ENCODE measurements around the gene H1-8.

The H1-8 gene

DNA sequence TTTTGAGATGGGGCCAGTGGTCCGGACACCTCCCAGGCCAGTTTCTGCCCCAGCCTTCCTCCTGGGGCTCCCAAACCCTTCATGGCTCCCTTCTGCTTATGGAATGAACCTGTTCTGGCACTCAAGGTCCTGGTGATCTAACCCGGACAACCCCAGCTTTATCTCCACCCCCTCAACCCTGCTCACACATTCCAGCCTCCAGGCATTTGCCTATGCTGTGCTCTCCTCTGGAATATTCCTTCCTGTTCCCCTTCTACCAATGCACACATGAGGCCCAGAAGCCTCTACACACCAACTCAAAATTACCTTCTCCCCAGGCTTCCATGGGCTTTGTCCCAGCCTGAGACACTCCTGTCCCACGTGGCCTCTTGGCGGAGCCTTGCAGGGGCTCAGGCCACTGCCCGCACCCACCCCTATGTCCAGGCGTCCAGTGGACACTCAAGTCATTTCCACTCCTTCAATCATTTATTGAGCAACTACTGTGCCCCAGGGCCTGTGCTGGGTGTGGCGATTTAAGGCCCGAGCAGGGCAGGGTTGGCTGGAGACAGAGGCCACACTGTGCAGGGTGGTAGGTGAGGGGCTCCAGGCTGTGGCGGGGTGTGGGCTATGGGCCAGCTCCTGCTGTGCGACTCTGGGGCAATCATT, 44.7 kb downstream of the H1-8 start:
- in situ Hi-C loops (cut with HindIII; ENCODE audit: low sequenced_read_pairs): no loop called here

DNA sequence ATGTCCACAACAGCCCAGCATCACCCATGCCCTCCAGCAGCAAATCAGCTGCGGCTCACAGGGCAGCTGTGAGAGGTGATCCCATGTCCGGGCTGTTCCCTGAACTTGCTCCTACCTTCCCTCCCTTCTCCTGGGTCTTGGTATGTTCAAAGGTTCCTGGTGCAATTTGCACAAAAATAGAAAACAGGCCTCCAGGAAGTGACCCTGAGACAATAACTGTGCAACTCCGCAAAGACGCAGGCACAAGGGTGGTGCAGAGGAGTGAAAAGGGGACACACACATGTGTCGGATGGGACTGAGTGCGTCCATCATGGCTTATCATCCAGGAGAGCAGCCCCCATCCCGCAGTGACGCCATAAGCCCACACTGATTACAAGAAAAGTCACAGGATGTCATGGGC, 47.2 kb downstream of the H1-8 start:
- in situ Hi-C loops (cut with HindIII; ENCODE audit: low sequenced_read_pairs): loop anchor here (5.0 kb wide), 1 partner anchor 48 kb away; the partner anchor contains the start of gene H1-8

DNA sequence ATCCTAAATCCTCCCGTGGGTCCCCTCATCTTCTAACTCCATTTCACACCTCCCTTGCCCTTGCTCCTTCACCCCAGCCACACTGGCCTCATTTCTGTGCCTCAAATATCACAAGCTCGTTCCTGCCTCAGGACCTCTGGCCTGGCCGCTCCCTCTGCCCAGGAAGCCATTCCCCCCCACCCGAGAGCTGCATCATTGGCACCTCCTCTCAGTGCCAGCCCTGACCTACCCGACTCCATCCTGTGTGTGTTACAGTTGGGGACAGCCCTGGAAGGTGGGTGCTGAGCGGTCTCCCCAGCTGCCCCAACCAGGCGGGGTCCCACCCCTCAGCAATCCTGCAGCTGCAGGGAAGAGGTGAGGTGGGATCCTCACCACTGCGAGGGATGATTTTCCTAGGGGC, 49.0 kb downstream of the H1-8 start:
- in situ Hi-C loops (cut with HindIII; ENCODE audit: low sequenced_read_pairs): loop anchor here (5.0 kb wide), 1 partner anchor 50 kb away; the partner anchor contains the start of gene H1-8

DNA sequence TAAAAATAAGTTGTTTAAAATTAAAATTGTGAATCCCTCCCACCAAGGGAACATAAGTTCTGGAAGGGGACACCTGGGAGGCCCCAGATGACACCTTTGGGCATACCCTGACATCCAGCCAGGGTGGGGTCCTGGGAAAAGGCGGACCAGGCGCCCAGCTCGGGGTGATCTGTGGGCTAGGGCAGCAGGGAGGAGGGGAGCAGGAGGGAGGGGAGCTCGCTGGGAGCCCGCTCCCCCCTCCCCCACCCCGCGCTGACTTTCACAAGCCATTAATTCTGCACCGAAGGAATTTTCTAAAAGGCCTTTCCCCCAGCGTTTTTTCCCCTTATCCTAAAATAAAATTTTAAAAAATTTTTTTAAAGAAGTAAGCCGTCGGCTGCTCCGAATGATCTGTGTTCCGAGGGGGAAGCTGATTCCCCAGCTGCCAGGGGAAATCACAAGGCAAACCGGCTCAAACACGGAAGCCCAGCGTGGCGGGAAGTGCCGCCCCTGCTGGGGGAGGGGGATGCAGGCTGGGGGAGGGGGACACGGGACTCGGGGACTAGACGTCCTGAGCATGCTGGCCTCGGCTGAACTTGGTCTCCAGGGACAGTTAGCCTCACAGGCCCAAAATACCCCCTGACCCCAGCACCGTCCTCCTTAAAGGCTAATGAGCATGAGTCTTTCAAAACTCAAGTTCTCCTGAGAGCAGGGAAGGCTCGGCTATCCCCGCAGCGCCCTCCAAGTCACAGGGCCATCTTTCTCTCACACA, 49.6 kb downstream of the H1-8 start:
- in situ Hi-C loops (cut with HindIII; ENCODE audit: low sequenced_read_pairs): loop anchor here (5.0 kb wide), 1 partner anchor 50 kb away; the partner anchor contains the start of gene H1-8

DNA sequence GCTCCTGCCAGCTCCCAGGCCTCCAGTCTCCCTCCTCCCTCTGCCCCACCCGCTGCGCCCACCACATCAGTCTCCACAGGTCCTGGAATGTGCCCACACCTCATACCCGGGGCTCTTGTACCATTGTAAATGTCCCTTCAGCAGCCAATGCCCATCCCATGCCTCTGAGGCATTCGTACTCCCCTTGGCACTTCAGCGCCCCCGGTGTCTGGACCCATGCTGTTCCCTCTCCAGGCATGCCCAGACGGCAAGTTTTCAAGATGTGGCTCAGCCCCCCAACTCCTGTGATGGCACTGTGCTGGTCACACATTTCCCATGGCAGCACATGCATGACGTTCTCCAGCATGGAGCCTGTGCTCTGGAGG, 50.2 kb downstream of the H1-8 start:
- in situ Hi-C loops (cut with HindIII; ENCODE audit: low sequenced_read_pairs): loop anchor here (5.0 kb wide), 1 partner anchor 51 kb away; the partner anchor contains the start of gene H1-8

DNA sequence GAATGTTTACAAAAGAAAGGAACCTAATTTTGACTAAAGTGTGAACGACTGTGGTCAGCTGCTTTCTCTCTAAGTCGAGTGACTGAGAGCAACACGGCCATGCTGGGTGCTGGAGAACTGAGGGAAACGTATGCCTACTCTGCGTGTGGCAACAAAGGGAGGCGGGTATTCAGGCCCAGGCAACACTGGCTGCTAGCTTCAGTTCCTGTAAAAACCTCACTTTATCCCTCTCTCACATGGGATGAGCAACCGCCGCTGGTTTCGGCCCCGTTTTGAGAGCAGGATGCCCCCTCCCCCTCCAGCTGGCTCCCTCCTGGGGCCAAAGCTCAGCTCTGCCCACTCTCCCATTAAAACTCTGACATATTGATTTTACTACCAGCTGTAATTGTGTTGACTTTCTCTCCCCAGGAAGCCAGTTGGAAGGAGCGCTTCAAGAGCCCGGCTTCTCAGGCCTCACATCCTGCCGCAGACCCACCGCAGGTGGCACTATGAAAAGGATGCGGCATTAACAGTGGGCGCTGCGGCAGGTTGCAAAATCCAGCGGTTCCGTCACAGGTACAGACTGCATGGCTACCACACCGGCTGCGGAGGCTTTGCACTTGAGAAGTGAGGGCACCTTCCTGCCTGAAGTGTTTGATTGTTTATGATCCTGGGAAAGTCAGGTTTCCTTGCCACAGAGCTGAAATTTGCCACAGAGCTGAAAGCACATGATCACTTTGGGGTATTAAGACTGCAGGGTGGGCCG, 50.8 kb downstream of the H1-8 start:
- in situ Hi-C loops (cut with HindIII; ENCODE audit: low sequenced_read_pairs): loop anchor here (5.0 kb wide), 1 partner anchor 51 kb away; the partner anchor contains the start of gene H1-8

DNA sequence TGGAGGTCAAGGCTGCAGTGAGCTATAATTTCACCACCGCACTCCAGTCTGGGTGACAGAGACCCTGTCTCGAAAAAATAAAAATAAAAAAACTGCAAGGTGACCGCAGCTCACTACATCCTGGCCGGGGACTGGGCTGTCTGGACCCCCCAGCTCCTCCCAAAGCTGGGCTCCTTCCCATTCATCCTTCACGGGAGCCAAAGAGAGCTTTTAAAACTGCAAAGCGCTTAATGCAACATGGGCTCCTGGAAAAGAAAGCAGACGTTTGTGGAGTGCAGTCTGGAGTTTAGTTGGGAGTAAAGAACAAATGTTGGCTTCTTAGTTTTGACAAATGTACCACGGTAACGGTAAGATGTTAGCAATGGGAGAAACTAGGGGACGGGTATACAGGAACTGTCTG, 51.4 kb downstream of the H1-8 start:
- in situ Hi-C loops (cut with HindIII; ENCODE audit: low sequenced_read_pairs): loop anchor here (5.0 kb wide), 1 partner anchor 52 kb away; the partner anchor contains the start of gene H1-8

DNA sequence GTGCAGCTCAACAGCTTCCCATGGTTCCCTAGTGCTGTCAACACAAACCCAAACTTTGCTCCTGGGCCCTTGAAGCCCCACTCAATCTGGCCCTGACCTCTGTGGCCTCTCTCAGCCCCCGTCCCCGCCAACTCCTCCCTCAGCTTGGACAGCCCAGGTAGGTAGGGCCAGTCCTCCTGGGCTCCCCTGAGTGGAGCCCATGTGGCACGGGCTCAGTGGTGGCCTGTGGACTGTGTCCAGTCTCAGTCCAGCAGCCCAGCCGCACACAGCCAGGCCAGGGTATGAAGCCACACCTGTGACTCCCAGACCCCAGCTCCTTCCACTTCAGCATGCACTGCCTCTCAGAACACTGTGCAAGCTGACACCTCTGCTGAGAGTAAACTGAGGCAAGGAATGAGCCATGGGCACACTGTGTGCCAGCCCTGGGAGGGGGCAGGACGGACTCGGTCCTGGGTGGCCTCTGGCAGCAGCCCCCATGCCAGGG, 52.0 kb downstream of the H1-8 start:
- in situ Hi-C loops (cut with HindIII; ENCODE audit: low sequenced_read_pairs): loop anchor here (5.0 kb wide), 1 partner anchor 53 kb away; the partner anchor contains the start of gene H1-8

DNA sequence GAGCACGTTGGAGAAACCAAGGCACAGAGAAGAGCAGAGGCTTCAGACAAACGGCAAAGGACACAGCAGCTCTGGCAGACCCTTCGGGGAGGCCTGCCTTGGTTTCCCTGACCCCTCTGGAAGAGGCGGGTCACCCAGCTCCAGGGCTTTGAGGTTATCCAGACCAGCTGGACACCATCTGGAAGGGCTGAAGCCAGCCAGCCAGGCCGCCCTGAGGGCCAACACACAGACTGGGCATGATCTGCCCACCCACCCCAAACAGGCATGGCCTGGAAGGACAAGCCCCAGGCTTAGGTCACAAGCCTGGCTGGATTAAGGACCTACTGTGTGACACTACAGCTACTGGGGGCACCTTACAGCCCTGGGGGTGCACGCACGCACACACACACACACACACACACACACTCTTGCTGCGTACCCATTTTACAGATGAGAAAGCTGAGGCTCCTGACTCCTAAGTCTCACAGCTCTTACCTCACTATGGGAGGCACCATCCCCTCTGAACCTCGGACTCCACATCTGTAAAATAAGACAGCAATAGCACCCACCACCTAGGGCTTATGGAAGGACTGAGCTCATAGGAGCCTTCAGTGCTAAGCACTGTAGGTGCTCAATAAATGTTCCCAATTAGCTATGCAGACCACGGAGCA, 52.7 kb downstream of the H1-8 start:
- in situ Hi-C loops (cut with HindIII; ENCODE audit: low sequenced_read_pairs): no loop called here

DNA sequence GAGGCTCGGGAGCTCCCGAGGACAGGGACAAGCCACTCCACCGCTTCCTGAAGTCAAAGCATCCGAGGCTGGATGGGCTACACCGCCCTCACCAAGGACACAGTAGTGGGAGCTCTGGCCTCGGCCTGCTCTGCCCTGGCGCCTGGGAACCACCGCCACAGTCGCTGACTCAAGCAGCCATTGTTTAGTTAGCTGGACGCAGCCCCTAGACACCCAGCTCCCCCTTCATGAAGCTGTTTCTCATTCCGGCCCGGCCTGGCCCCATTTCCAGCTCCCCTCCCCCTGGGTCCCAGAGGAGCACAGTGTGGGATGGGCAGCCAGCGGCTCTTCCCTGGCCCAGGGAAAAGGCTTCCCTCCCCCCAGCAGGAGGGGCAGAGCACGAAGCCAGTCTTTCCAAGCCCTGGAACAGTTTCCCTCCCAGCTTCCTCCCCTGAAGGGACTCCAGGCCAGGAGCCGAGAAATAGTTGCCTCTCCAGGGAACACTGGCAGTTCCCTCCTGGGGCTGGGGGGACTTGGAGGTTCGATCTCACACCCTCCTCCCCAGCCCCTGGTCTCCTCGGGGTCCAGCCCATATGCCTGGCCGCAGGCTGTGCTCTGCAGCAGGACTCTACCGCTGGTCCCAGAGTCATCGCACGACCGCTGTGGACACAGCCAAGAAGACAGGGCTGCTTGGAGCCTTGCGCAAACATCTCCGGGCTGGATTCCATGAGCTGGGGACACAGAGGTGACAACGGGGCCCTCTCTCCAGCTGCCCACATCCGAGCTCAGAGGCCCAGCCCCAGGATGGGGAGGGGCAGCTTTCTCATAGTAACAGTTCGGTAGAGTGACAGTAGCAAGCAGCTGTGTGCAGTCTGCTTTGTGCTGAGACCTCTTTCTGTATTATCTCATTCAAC, 53.5 kb downstream of the H1-8 start:
- in situ Hi-C loops (cut with HindIII; ENCODE audit: low sequenced_read_pairs): no loop called here

DNA sequence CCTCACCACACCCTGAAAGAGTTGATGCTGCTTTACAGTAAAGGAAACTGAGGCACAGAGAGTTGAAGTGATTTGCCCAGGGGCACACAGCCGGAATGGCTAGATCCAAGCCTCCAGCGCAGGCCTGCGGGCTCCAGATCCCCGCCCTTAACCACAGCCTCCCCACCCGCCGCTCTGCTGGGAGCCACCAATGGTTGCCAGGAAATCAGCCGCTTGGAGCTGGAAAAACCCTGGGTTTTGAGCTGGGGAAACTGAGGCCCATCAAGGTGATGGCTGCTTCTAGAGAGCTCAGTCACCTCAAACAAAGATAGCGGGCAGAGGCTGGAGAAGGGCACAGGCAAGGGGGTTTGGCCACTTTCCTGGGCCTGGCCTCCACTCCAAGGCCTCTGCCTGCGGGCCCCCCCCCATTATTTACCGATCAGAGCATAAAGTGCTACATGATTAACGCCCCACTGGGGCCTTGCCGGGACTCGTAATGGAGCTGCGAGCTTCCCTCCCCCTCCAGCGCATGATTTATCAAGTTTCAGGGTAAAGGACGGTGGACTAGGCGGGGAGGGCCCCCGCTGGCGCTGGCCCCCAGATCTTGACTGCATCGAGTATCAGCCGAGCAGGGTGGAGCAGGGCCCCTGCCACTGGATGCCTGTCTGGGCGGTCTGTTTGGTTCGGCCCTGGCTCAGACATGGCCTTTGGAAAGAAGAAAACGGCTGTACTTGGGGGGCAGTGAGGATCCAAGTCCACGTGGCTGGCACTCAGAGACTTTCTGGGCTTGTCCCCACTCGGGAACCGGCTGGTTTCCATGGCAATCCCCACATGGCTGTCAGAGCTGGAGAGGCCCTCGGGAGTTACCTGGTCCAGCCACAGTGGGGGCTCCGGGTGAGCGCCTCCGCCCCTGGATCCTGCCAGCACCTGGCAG, 54.4 kb downstream of the H1-8 start:
- in situ Hi-C loops (cut with HindIII; ENCODE audit: low sequenced_read_pairs): no loop called here

DNA sequence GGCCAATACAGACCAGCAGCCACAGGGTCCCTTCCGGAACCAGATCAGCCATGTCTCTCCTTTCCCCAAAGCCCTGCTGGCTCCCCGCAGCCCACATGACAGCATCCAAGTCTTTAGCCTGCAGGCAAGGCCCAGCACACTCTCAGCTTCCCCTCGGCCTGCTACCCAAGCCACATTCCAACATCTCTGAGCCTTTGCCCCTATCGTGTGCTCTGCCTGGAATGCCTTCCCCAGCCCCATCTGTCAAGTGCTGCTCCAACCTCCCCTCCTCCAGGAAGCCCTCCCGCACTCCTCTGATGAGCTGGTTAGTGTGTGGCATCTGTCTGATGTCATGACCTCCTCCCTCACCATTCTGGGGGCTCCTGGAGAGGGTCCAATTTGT, 55.0 kb downstream of the H1-8 start:
- in situ Hi-C loops (cut with HindIII; ENCODE audit: low sequenced_read_pairs): no loop called here

DNA sequence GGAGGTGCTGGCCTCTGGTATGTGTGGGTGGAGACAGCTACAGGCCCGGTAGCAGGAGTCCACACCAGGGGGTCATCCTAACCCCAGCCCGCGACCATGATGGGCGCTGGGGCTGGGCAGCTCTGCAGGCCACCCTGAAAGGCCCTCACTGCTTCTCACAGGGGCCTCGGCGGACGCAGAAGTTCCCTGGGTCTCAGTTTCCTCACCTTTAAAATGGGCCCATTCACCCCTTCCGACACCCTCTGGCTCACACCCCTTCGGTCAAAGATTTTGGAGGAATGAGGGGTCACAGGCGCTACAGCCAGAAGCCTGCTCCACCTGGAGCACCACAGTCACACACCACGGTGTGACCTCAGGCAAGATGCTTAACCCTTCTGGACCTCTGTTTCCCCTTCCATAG, 55.5 kb downstream of the H1-8 start:
- in situ Hi-C loops (cut with HindIII; ENCODE audit: low sequenced_read_pairs): no loop called here

DNA sequence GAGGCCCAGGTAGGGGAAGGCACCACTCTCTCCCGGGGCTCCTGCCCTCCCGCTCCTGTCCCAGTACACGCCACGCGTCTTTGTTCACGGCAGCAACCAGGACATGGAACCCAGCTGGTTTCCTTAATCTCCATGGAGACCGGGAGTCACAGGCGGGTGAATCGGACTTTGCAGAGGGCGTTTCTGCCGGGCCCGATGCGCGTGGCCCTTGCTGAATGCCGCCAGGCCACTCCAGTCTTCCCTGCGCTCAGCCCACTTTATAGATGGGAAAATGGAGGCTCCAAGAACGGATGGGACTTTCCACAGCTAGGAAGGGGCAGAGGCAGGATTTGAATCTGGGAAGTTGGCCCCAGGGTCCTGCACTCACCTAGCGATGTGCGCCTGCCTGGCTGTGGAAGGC, 56.1 kb downstream of the H1-8 start:
- in situ Hi-C loops (cut with HindIII; ENCODE audit: low sequenced_read_pairs): no loop called here

DNA sequence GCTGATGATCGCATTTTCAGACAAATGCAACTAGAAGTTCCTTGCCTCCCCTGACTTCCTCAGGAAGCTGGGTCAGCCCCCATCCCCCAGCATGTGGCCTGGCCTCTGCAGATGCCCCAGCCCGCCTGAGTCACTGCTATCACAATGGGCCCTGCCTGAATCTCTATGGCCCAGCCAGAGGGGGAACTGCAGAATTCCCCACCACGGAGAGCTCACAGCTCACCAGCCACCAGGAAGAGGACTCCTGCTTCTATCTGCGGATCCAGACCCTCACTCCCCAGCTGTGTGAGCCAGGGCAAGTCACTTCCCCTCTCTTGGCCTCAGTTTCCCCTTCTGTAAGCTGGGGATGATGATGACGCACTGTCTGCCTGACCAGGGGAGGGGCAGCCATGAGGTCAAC, 56.6 kb downstream of the H1-8 start:
- in situ Hi-C loops (cut with HindIII; ENCODE audit: low sequenced_read_pairs): no loop called here

DNA sequence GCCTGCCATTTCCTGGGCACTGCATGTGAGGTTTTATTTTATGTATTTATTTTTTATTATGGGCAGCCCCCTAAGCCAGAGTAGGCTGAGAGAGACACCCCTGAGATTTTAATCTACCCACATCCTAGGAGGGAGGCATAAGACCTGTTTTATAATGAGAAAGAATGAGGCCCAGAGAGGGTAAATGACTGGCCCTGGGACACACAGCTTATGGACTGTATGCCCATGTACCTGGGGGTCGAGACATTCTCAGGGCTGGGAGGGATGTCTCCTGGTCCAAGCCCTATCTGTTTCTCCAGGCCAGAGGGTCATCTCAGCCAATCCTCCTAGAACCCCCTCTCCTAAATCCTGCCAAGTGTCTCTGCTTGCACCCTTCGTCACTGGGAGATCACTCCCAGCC, 57.4 kb downstream of the H1-8 start:
- in situ Hi-C loops (cut with HindIII; ENCODE audit: low sequenced_read_pairs): no loop called here
